GM12878 (cell line): ENCODE data around the gene UEVLD. TPM values are rescaled to one million over a fixed set of nuclear protein-coding genes. Genes with fewer than 3 reads are reported as not detected.

ENCODE experiments used
- ATF7 ChIP-seq: fragments of 450-650 bp; IDR thresholded peaks from 2 replicates; pipeline ENCODE4 v1.6.1; 2016; ENCODE audit warnings: low read depth, mild to moderate bottlenecking
- BCL11A ChIP-seq: IDR thresholded peaks from 2 replicates; pipeline ENCODE4 v1.6.1; 2011; ENCODE audit warnings: low read depth, low read length
- BCL3 ChIP-seq: IDR thresholded peaks from 2 replicates; pipeline ENCODE4 v1.6.1; 2011; ENCODE audit warnings: borderline replicate concordance, low read depth, mild to moderate bottlenecking, moderate library complexity, low read length; ENCODE audit not compliant: insufficient read depth, poor library complexity, severe bottlenecking
- BHLHE40 ChIP-seq, 2 experiments: fragments of 450-650 bp in 1 of 2; IDR thresholded peaks; 2 replicates each; pipeline ENCODE4 v1.6.1; 2011 to 2017; ENCODE audit warnings: low read depth in 2 of 2, borderline replicate concordance in 1 of 2, improper control_type of control experiment in 1 of 2, low read length in 1 of 2, mild to moderate bottlenecking in 1 of 2
- CBX3 ChIP-seq: fragments of 200-600 bp; sonication (generic); IDR thresholded peaks from 2 replicates; pipeline ENCODE4 v1.6.1; 2016; ENCODE audit warnings: low read depth, borderline replicate concordance
- CHD1 ChIP-seq: IDR thresholded peaks from 2 replicates; pipeline ENCODE4 v1.6.1; 2012; ENCODE audit warnings: low read depth, low read length, improper control_type of control experiment
- CHD2 ChIP-seq: IDR thresholded peaks from 2 replicates; pipeline ENCODE4 v1.6.1; 2011; ENCODE audit warnings: low read depth, low read length, improper control_type of control experiment, borderline replicate concordance
- CUX1 ChIP-seq: IDR thresholded peaks from 2 replicates; pipeline ENCODE4 v1.6.1; 2012; ENCODE audit warnings: improper control_type of control experiment, low read depth, low read length; ENCODE audit not compliant: insufficient replicate concordance
- ELK1 ChIP-seq: IDR thresholded peaks from 2 replicates; pipeline ENCODE4 v1.6.1; 2012; ENCODE audit warnings: low read depth, low read length, improper control_type of control experiment
- EP300 ChIP-seq, 2 experiments: fragments of 150-350 bp in 1 of 2; IDR thresholded peaks; 2 replicates each; pipeline ENCODE4 v1.6.1; 2011 to 2012; ENCODE audit warnings: low read depth in 2 of 2, low read length in 2 of 2, borderline replicate concordance in 1 of 2, improper control_type of control experiment in 1 of 2, inconsistent platforms in 1 of 2; ENCODE audit not compliant: control insufficient read depth in 1 of 2
- IKZF2 ChIP-seq, 2 experiments: fragments of 450-650 bp; IDR thresholded peaks; 2 replicates each; pipeline ENCODE4 v1.6.1; 2017; ENCODE audit warnings: mild to moderate bottlenecking in 2 of 2, moderate library complexity in 2 of 2
- MTA3 ChIP-seq: IDR thresholded peaks from 2 replicates; pipeline ENCODE4 v1.6.1; 2012; ENCODE audit warnings: low read length, inconsistent platforms, borderline replicate concordance
- NR2F1 ChIP-seq: fragments of 450-650 bp; conservative IDR thresholded peaks from 2 replicates; pipeline ENCODE4 v1.6.1; 2017; ENCODE audit warnings: mild to moderate bottlenecking
- PAX8 ChIP-seq: fragments of 450-650 bp; IDR thresholded peaks from 2 replicates; pipeline ENCODE4 v1.6.1; 2017; ENCODE audit warnings: mild to moderate bottlenecking, moderate library complexity
- SMAD5 ChIP-seq: IDR thresholded peaks from 2 replicates; pipeline ENCODE4 v1.6.1; 2016; ENCODE audit warnings: antibody characterized with exemption, low read depth
- STAT3 ChIP-seq: IDR thresholded peaks from 2 replicates; pipeline ENCODE4 v1.6.1; 2011; ENCODE audit warnings: low read depth, low read length, improper control_type of control experiment
- ZBTB4 ChIP-seq: fragments of 450-650 bp; formaldehyde crosslinking; IDR thresholded peaks from 2 replicates; pipeline ENCODE4 v1.4.0; 2022; ENCODE audit warnings: mild to moderate bottlenecking, moderate library complexity
- polyA plus RNA-seq, 11 experiments: library from polyadenylated mRNA; depleted of rRNA in 4 of 11; unstranded in 6 of 11; stranded (reverse) in 5 of 11; fragments of >200 nt; fragmentation: Nextera tagmentation in 4 of 11; fragmentation: Illumina TruSeq in 1 of 11; extraction: Ambion mirVana in 4 of 11; extraction: Trizol in 1 of 11; gene quantifications; 1 replicate in 1 of 11; 2 replicates in 10 of 11; pipeline versions ENCODE4 v1.2.1 to v1.2.3, GENCODE V29; 2011 to 2016; ENCODE audit warnings: inconsistent platforms in 2 of 11, missing spikeins in 2 of 11, low read depth in 1 of 11
- total RNA-seq, 4 experiments: library from RNA; depleted of rRNA in 3 of 4; stranded (reverse); fragments of >200 nt in 3 of 4; fragmentation: Illumina TruSeq in 1 of 4; extraction: Trizol in 1 of 4; gene quantifications; 2 replicates each; pipeline versions ENCODE4 v1.2.1 to v1.2.3, GENCODE V29; 2013 to 2021

Gene UEVLD
- total and polyA plus RNA-seq, 10 of the 15 experiments (the other 5 are each of a cell fraction or from before 2014, with no cell fraction given) = 6.5 to 16.3 (median 13.4) TPM

- TF ChIP-seq ELK1 = 0 out of 2 replicates have a peak, but pooled peaks have one; percentile 57
- no peak for TF ChIP-seq ZBTB4 (CRISPR knock-in tag)
- no peak for TF ChIP-seq CHD1
- no peak for TF ChIP-seq ATF7
- no peak for TF ChIP-seq BCL3
- TF ChIP-seq PAX8 = no peak
- peak; percentile 34; the same call in 1 of the 2 replicates for TF ChIP-seq SMAD5
- TF ChIP-seq CHD2 = no peak
- no peak for TF ChIP-seq MTA3
- no peak for TF ChIP-seq CUX1
- TF ChIP-seq STAT3 = no peak
- TF ChIP-seq IKZF2 (IDR thresholded peaks at IDR 0.05) = peak; percentile 75 to 81
- 0 out of 4 replicates have a peak, but pooled peaks have one; percentile 12 to 16 for TF ChIP-seq BHLHE40 (IDR thresholded peaks at IDR 0.05; ENCODE audit: borderline replicate concordance in 1 of 2, low read depth in 2 of 2, low read length in 1 of 2)
- no peak for TF ChIP-seq EP300 (IDR thresholded peaks at IDR 0.05; ENCODE audit: borderline replicate concordance in 1 of 2, control insufficient read depth in 1 of 2, low read depth in 2 of 2, low read length in 2 of 2)
- no peak for TF ChIP-seq CBX3
- peak; percentile 60; the same call in 1 of the 2 replicates for TF ChIP-seq NR2F1
- TF ChIP-seq BCL11A = no peak
Observed at GRCh38 chr11:18588297-18589252, at the start of gene UEVLD (continued).
